ENCODE results near the gene ZNF772.

ZNF772 gene

DNA sequence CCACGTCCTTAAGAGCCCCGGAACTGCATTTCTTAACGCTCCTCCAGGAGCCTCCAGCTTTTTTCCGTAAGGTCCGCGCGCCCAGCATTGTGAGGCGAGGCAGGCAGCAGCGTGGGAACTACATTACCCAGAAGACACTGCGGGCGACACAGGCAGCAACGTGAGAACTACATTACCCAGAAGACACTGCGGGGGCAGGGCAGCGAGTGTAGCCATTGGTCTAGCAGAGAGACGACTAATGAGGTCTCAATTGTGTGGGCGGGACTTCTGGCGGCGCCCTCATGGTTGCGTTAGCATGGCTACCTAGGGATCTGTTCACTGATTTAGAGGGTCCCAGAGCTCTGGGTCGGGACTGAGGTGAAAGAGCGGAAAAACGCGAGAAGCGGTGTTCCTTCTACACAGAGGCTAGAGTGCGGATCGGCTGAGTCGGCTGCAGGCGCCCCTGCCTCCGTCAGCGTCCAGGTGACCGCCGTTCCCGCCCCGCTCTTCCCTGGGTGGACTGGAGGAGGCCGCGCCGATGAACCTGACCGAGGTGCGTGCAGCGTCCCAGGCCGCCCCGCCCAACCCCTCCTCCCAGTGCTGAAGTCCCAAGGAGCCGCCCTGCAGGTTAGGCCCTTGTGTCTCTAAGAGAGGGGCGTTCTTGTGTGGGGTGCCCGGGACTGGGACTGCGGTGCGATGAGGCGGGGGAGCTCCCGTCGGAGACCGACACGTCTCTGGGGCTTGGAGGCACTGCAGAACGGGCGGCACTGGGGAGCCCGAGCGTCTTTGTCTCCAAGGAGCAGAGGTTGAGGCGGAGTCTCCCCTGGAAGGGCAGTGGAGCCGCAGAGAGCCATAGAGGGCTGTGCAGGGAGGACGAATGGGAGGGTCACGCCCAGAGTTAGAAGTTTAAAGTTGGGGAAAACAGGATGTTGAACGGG lies 42.0 kb downstream of the ZNF772 start, which contains the start of gene ZNF749:
ZNF749 (plus strand) TSS at position 264 of the 917 bp plus-strand sequence; CDS start at position 518, 254 bp downstream.
- peak; percentile 98 to 99 (median 99) for DNase-seq

DNA sequence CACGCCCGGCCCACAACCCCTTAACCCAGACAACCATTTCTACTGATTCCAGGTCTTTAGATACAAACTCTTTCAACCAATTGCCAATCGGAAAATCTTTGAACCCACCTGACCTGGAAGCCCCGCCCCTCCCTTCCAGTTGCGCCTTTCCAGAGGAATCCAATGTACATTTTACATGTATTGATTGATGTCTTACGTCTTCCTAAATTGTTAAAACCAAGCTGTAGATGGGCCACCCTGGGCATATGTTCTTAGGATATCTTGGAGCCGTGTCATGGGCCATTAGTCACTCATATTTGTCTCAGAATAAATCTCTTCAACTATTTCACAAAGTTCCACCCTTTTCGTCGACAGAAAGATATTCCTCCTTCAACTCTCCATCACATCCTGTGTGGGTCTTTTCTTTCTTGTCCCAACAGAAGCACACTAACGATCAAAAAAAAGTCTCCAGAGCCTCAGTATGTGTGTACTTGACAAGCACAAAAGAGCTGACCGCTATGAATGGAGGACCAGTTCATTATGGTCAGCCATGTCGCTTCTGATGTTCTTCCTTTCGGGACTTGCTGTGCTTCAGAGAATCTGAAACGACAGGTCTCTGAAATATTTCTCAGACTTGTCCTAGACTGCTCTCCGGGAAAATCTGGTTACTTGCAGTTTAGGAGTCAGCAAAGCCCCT lies 42.8 kb downstream of the ZNF772 start:
- no peak for DNase-seq

DNA sequence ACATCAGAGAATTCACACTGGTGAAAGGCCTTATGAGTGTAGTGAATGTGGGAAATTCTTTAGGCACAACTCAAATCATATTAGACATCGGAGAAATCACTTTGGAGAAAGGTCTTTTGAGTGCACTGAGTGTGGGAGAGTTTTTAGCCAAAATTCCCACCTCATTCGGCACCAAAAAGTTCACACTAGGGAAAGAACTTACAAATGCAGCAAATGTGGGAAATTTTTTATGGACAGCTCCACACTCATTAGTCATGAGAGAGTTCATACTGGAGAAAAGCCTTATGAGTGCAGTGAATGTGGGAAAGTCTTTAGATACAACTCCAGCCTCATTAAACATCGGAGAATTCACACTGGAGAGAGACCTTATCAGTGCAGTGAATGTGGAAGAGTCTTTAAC lies 56.3 kb downstream of the ZNF772 start:
- DNase-seq, result no peak

DNA sequence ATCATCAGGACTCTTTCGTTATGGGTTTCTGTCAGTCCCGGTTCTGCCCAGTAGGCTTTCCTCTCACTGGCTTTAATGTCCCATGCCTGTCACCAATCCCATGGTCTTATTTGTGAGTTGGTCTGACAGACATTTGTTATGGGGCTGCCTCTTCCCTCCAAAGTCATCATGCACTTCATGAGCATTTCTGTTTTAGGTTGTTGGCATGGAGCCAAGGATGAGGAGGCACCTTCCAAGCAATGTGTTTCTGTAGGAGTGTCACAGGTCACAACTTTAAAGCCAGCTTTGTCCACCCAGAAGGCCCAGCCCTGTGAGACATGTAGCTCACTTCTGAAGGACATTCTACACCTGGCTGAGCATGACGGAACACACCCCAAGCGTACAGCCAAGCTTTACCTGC lies 57.9 kb downstream of the ZNF772 start:
- DNase-seq, result no peak

Measured in suppressor macrophage treated with lipopolysaccharide for 1 hour (primary cell).